NCI-H510A treated with DMSO at 0.1 percent for 48 hours (cell line): Measurements from ENCODE around the gene SPOCD1.
"Not testable (repeated sequence)": the region's sequence is repeated elsewhere in the genome, so short reads cannot be mapped to it uniquely, and the experiment has no call there.

ENCODE experiments used
- DNase-seq: peaks from one replicate; lab custom pipeline; 2025; lab: John Stamatoyannopoulos, UW

Gene SPOCD1

GRCh38 chr1:31828926-31829690 lies 13.3 kb upstream of the SPOCD1 start:
- DNase-seq, result no peak

GRCh38 chr1:31828341-31828740 lies 12.5 kb upstream of the SPOCD1 start:
- no peak for DNase-seq

- DNase-seq, result no peak
These were observed 8.0 kb upstream of the SPOCD1 start for GRCh38 chr1:31823780-31824179.

GRCh38 chr1:31822766-31823165 lies 6.9 kb upstream of the SPOCD1 start:
- no peak for DNase-seq

- not testable (repeated sequence) for DNase-seq
These were observed 4.4 kb upstream of the SPOCD1 start for GRCh38 chr1:31820196-31820595.

- DNase-seq, result no peak
These were observed 2.4 kb upstream of the SPOCD1 start for GRCh38 chr1:31818206-31818605.

- not testable (repeated sequence) for DNase-seq
These were observed 1.1 kb upstream of the SPOCD1 start for GRCh38 chr1:31816947-31817346.

GRCh38 chr1:31816501-31816900 lies 679 bp upstream of the SPOCD1 start:
- DNase-seq, result not testable (repeated sequence)

- no peak for DNase-seq
These were observed 546 bp downstream of the SPOCD1 start for GRCh38 chr1:31815307-31815645.

GRCh38 chr1:31814631-31815306 lies 1.1 kb downstream of the SPOCD1 start:
- no peak for DNase-seq

- no peak for DNase-seq
These were observed 1.7 kb downstream of the SPOCD1 start for GRCh38 chr1:31814041-31814511.

- no peak for DNase-seq
These were observed 3.5 kb downstream of the SPOCD1 start for GRCh38 chr1:31812158-31812829.

- DNase-seq, result no peak
These were observed 4.2 kb downstream of the SPOCD1 start for GRCh38 chr1:31811605-31812004.

GRCh38 chr1:31809698-31810097 lies 6.1 kb downstream of the SPOCD1 start:
- DNase-seq, result no peak

GRCh38 chr1:31807273-31808048 lies 8.4 kb downstream of the SPOCD1 start:
- DNase-seq, result no peak

GRCh38 chr1:31805318-31805717 lies 10.5 kb downstream of the SPOCD1 start:
- DNase-seq, result no peak

GRCh38 chr1:31804098-31804497 lies 11.7 kb downstream of the SPOCD1 start:
- DNase-seq, result no peak

GRCh38 chr1:31803610-31804009 lies 12.2 kb downstream of the SPOCD1 start:
- no peak for DNase-seq

- DNase-seq, result no peak
These were observed 13.4 kb downstream of the SPOCD1 start for GRCh38 chr1:31802190-31803150.

- no peak for DNase-seq
These were observed 14.4 kb downstream of the SPOCD1 start for GRCh38 chr1:31801458-31801857.

- no peak for DNase-seq
These were observed 15.2 kb downstream of the SPOCD1 start for GRCh38 chr1:31800674-31800967.
